Osteocyte (in vitro differentiated cells): ENCODE measurements around the gene TMEM266. TPM values are rescaled to one million over a fixed set of nuclear protein-coding genes. Genes with fewer than 3 reads are reported as not detected.
"Not testable (repeated sequence)": the region's sequence is repeated elsewhere in the genome, so short reads cannot be mapped to it uniquely, and the experiment has no call there.

Experiments
- DNase-seq: peaks from one replicate; pipeline ENCODE4 v3.0.0; 2021; ENCODE audit warnings: mixed read lengths; ENCODE audit not compliant: unreplicated experiment; ENCODE audit errors: extremely low spot score
- H3K27ac Mint-ChIP-seq: one replicate; pipeline ENCODE4 v1.8.0; 2021; ENCODE audit warnings: mild to moderate bottlenecking, mixed read lengths; ENCODE audit not compliant: unreplicated experiment
- H3K27me3 Mint-ChIP-seq: one replicate; pipeline ENCODE4 v1.8.0; 2021; ENCODE audit warnings: mixed read lengths; ENCODE audit not compliant: unreplicated experiment
- H3K36me3 Mint-ChIP-seq: one replicate; pipeline ENCODE4 v1.8.0; 2021; ENCODE audit warnings: mixed read lengths; ENCODE audit not compliant: unreplicated experiment
- H3K4me1 Mint-ChIP-seq: one replicate; pipeline ENCODE4 v1.8.0; 2021; ENCODE audit warnings: mixed read lengths; ENCODE audit not compliant: unreplicated experiment
- H3K4me3 Mint-ChIP-seq: one replicate; pipeline ENCODE4 v1.8.0; 2021; ENCODE audit warnings: mild to moderate bottlenecking, moderate library complexity, mixed read lengths; ENCODE audit not compliant: unreplicated experiment
- H3K9me3 Mint-ChIP-seq: one replicate; pipeline ENCODE4 v1.8.0; 2021; ENCODE audit warnings: mixed read lengths; ENCODE audit not compliant: unreplicated experiment
- total RNA-seq: library from RNA; stranded (reverse); gene quantifications from 2 replicates; pipeline ENCODE4 v1.2.1, GENCODE V29; 2021
- TF ChIP-seq, protein P1 (sequence below): fragments of 200-600 bp; sonication (generic); IDR thresholded peaks from 2 replicates; pipeline ENCODE4 v1.5.0; 2021; ENCODE audit warnings: antibody characterized with exemption, mild to moderate bottlenecking, moderate library complexity

The TMEM266 gene
- total RNA-seq, 1 donor from 2014 or later = not detected

DNA sequence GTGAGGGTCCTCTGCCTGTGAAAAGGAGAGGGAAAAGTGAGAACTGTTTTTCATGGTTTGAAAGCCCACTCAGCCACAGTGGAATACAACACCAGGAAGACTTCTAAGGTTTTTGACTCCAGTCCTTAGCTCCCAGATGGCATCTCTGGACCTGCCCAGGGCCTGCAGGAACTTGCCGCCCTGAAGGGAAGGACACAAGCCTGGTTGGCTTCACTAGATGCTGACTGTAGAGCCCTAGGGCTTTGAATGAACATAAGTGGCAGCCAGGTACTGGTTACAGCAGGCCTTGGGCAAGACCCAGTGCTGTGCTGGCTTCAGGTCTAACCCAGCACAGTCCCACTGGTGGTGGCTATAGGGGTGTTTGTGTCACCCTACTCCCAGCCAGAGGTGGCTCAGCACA lies 21.3 kb upstream of the TMEM266 start:
- Mint-ChIP-seq H3K36me3 (no peaks in the 10 kb centered on the region), H3K27me3 (peaks cover 68% of the 10 kb centered on the region), H3K27ac (no peak overlapping the region), H3K9me3 (peaks cover 25% of the 10 kb centered on the region), H3K4me1 (no peaks in the 10 kb centered on the region), H3K4me3 (no peak overlapping the region)
- TF ChIP-seq, protein P1, sequence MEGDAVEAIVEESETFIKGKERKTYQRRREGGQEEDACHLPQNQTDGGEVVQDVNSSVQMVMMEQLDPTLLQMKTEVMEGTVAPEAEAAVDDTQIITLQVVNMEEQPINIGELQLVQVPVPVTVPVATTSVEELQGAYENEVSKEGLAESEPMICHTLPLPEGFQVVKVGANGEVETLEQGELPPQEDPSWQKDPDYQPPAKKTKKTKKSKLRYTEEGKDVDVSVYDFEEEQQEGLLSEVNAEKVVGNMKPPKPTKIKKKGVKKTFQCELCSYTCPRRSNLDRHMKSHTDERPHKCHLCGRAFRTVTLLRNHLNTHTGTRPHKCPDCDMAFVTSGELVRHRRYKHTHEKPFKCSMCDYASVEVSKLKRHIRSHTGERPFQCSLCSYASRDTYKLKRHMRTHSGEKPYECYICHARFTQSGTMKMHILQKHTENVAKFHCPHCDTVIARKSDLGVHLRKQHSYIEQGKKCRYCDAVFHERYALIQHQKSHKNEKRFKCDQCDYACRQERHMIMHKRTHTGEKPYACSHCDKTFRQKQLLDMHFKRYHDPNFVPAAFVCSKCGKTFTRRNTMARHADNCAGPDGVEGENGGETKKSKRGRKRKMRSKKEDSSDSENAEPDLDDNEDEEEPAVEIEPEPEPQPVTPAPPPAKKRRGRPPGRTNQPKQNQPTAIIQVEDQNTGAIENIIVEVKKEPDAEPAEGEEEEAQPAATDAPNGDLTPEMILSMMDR = no peak
- DNase-seq = no peak

DNA sequence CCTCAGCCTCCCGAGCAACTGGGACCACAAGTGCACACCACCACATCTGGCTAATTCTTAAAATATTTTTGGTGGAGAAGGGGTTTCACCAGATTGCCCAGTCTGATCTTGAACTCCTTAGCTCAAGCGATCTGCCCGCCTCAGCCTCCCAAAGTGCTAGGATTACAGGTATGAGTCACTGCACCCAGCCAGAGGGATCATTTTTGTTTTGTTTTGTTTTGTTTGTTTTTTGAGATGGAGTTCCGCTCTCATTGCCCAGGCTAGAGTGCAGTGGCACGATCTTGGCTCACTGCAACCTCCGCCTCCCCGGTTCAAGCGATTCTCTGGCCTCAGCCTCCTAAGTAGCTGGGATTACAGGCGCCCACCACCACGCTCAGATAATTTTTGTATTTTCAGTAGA lies 5.6 kb upstream of the TMEM266 start:
- H3K27ac Mint-ChIP-seq, DNase-seq, H3K9me3 Mint-ChIP-seq, H3K4me1 Mint-ChIP-seq, H3K36me3 Mint-ChIP-seq, H3K4me3 Mint-ChIP-seq: not testable (repeated sequence)
- H3K27me3 Mint-ChIP-seq = peaks cover 60% of the 10 kb centered on the region

DNA sequence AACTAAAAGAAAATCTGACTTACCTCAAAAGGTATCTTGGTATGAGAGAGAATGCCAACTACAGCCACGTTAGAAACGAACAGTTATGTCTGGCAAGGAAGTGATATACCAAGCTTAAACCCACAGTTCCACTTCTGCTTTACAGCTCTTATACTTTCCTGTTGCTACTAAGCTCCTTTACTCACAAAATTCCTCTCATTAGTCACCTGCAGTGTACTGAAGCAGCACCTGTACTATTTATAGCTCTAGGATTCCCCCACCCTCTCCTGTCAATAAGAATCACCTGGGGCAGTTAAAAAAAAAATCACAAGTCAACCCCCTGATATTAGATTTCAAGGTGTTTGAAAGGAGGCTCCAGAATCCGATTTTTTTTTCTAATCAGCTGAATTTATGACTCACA lies 2.9 kb upstream of the TMEM266 start:
- TF ChIP-seq, protein P1 = no peak
- Mint-ChIP-seq H3K27ac (no peak overlapping the region), H3K36me3 (no peaks in the 10 kb centered on the region), H3K4me1 (peaks cover 7% of the 10 kb centered on the region), H3K27me3 (peaks cover 67% of the 10 kb centered on the region), H3K4me3 (no peak overlapping the region), H3K9me3 (no peaks in the 10 kb centered on the region)
- no peak for DNase-seq

DNA sequence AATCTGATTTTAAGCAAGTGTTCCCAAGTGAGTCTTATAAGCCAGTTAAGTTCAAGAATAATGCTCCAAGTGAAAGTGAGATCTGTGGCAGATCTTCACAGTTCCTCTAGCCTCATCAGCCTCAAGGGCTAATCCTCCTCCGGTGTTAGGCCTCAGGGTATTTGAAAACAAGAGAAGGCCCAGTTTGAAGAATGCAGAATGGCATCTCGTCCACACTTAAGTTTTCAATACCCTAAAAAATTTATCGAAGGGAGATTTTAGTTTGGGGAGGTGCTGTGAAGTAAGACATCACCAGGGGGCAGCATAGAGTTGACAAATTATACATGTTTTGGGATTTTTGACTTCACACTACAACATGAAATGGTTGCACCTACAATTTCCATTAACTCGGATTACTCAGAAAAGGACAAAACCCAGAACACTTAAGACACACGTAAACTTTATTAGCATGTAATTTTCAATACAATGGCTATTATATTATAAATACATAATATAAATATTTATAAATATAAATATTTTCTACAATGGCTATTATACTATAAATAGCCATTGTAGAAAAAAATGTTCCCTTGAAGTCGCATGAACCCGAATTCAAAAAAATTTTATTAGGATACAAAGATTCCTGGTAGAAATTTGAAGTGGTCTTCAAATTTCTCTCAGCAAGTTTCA lies 2.3 kb upstream of the TMEM266 start:
- Mint-ChIP-seq H3K27me3 (peaks cover 67% of the 10 kb centered on the region), H3K4me1 (peaks cover 7% of the 10 kb centered on the region), H3K4me3 (peak overlapping the region; percentile 24), H3K36me3 (no peaks in the 10 kb centered on the region), H3K27ac (no peak overlapping the region), H3K9me3 (no peaks in the 10 kb centered on the region)
- no peak for DNase-seq
- TF ChIP-seq, protein P1 = peak; percentile 81

DNA sequence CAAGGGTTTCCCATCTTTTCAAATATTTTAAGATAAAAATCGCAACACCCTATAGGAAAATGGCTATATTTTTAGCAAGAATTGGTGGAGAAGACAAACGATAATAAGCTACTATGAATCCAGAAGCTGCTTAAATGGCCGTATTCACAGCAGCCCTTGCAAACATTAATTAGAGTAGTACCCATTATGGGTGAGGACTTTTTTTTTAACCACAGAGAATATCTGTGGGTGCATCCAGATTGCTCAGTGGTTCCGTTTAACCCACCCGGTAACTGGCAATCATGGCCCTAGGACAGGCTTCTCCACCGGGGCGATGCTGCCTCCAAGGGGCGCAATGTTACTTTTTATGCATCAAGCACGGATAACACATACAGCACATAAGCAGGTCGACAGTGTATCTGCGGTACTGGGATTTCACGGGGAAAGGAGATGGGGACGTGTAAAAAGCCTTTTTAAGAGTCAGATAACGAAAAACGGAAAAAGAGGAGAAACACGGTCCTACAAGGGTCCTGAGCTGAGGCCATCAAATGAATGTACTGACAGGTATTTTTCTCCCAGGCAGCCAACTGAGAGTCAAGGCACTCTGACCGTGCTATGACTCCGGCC lies 968 bp upstream of the TMEM266 start:
- DNase-seq = no peak
- peak overlapping the region; percentile 74 for H3K4me3 Mint-ChIP-seq

More for the DNA sequence above, 968 bp upstream of the TMEM266 start:
- H3K4me1 Mint-ChIP-seq = peaks cover 7% of the 10 kb centered on the region
- H3K27me3 Mint-ChIP-seq = peaks cover 72% of the 10 kb centered on the region
- H3K27ac Mint-ChIP-seq = no peak overlapping the region
- H3K9me3 Mint-ChIP-seq = no peaks in the 10 kb centered on the region
- TF ChIP-seq, protein P1 = no peak
- H3K36me3 Mint-ChIP-seq = no peaks in the 10 kb centered on the region
